ENCODE data around the gene CNR1.
"Not testable (repeated sequence)": the region's sequence is repeated elsewhere in the genome, so short reads cannot be mapped to it uniquely, and the experiment has no call there.

Gene CNR1

GRCh38 chr6:88165844-88166492 is at the start of gene CNR1:
Gene CNR1 (minus strand): TSS chr6:88166347. CDS start chr6:88145274, 21,073 bp downstream.
- peak in 1 of 2 donors; percentile 2 for DNase-seq (ENCODE audit: low read depth in 2 of 2)

GRCh38 chr6:88211446-88211845 is 45.3 kb upstream of the CNR1 start:
- DNase-seq (ENCODE audit: low read depth in 2 of 2): no peak

DNA sequence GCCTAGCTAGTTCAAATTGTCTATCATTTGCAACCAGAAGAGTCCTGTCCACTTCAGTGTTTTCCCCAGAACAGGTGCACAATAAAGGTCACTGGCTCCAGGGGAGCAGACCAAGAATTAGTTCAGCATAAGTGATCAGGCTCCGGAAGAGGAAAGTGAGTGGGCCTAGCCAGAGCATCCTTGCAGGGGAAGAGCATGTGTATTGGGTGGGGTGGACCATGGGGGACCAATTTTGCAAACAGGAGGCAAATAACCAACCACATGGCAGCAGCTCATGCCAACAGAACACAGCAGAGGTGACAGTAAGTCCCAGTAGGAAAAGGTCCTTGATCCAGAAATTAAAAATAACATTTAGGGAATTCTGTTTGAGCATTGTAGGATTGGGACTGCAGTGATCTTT is 43.2 kb upstream of the CNR1 start:
- DNase-seq (ENCODE audit: low read depth in 2 of 2): no peak

DNA sequence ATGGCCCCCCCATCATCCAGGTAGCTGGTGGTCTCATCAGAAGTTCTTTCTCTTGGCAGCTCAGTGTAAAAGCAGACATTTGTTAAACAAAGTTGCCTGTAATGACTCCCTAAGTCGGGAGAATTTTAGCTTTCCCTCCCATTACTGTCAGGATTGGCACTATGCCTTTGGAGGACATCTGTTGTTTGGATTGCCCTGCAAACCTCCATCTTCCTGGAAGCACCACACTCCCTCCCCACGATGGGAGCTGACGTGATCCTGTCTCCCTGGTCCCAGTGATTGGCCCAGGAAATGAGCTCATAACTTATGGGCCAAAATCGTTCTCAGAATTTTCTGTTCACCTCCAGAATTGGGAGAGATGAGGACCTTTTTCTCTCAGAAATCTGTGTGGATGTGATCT is 42.6 kb upstream of the CNR1 start:
- no peak for DNase-seq (ENCODE audit: low read depth in 2 of 2)

DNA sequence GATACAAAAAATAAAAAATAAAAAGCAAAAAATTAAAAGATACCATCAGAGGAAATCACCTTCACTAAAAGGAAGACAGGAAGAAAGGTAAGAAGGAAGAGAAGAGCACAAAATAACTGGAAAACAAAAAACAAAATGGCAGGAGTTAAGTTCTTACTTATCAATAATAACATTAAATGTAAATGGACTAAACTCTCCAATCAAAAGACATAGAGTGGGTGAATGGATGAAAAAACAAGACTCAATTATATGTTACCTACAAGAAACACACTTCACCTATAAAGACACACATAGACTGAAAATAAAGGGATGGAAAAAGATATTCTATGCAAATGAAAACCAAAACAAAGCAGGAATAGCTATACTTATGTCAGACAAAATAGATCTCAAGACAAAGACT is 35.6 kb upstream of the CNR1 start:
- not testable (repeated sequence) for DNase-seq (ENCODE audit: low read depth in 2 of 2)

DNA sequence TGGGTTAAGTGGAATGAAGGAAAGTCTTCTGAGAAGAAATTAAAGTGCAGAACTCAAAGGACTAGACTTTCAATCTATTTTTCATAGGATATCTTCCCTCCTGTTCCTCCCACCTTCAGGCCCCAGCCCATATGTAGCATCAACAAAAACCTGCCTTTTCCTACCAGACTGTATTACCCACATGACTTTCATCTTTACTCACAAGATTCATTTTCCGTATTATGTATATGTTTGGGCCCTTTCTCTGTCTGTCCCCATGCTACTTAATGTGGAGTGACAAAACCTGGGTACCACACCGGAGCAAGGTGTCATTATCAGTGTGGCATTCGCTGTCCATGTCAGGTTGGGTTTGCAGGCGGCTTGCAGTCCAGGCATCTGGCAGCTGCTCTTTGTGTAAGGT is 18.8 kb upstream of the CNR1 start:
- no peak for DNase-seq (ENCODE audit: low read depth in 2 of 2)

- DNase-seq (ENCODE audit: low read depth in 2 of 2): no peak
These were observed 17.3 kb upstream of the CNR1 start for GRCh38 chr6:88183471-88183870.

DNA sequence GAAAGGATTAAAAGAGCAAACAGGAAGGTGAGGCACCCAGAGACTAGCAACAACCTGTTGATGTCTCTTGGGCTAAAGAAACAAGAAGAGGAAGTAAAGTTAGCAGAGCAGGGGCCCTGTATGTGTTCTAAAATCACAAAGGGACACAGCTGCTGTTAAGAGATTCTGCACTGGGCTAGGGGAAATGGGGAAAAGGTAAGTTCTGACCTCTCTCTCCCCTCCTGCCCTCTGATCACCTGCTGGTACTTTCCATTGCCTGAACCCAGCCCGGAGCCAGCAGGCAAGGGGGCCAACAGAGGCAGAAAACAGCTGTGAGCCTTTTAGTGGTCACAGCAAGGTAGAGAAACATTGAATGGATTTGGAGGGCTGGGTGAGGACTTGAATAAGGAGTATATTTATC is 13.5 kb upstream of the CNR1 start:
- DNase-seq (ENCODE audit: low read depth in 2 of 2): no peak

DNA sequence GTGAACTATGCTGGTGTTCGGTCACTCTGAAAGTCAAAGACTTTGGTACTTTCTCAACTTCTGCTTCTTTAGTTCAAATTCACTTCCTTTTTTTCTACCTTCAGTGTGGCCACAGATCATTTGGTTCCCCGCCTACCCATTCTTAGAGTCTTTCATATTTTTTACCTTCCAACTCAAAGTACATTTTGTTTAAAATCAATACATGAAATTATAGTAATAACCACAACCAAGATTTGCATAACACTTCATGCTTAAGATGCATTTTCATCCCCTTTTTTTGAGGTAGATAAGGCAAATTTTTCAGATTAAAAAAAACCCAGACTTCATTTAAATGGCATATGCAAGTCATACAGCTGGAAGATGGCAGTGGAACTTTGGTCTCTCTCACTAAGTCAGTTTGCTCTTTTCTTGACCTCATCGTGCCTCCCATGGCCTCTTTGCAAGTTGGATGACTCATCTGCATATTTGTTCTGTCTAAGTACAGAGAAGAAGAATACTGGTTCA is 11.9 kb upstream of the CNR1 start:
- no peak for DNase-seq (ENCODE audit: low read depth in 2 of 2)

- no peak for DNase-seq (ENCODE audit: low read depth in 2 of 2)
These were observed 8.8 kb upstream of the CNR1 start for GRCh38 chr6:88174906-88175305.

DNA sequence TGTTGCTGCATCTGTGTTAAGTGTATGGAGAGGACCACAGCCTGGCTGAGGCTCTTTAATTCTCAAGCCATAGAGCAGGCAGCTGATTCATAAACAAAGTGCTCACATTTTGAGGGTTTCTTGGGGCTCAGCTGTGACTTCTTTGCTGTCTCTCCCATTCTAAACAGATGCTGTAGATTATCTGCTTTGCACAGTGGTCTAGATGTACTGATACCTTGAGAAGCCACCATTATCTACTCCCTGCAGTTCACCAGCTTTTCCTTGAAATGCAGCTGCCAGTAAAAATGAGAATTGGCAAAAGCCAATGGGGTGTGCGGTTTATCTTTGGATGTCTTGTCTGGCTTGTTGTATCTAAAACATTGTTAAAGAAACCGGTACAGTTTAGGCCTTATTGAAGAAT is 5.2 kb upstream of the CNR1 start:
- no peak for DNase-seq (ENCODE audit: low read depth in 2 of 2)

- no peak for DNase-seq (ENCODE audit: low read depth in 2 of 2)
These were observed 2.2 kb upstream of the CNR1 start for GRCh38 chr6:88168362-88168761.

- peak in 1 of 2 donors; percentile 1 for DNase-seq (ENCODE audit: low read depth in 2 of 2)
These were observed 1.3 kb upstream of the CNR1 start for GRCh38 chr6:88167352-88167937.

DNA sequence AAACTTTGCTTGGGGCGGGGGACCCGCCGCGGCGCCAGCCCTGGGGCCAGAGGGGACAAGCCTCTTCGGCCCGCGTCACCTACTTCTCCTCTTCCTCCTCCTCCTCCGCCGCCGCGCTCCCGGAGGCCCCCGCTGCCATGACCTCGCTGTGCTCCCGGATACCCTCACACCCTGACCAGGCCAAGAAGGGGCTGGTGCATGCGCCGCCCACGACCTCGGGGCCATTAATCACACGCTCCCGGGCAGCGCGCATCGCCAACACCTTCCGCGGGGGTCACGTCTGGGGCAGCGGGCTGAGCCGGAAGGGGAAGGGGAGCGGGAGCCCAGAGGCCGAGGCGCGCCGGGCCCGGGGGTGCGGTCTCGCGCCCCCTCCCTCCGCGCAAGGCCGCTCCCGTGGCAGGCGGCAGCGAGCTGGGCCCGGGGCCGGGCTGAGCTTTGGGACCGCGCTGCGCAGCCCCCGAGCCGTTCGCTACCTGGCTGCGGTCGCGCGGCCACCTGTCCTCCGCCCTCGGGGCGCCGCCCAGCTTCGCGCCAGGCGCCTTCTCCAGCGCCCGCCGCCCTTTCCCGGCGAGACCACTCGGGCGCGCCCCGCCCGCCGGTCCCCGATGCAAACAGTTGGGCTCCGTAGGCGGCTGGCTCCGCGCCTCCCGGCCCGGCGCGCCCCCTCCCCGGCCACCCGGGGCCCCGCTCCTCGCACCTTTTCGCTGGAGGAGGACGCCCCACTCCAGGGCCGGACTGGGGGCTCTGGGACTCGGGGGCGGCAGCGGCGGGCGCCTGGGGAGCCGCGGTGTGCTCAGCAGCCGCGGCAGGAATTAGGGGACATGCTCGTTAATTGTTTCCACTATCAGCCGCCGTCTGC is 575 bp upstream of the CNR1 start:
- DNase-seq (ENCODE audit: low read depth in 2 of 2): no peak

- DNase-seq (ENCODE audit: low read depth in 2 of 2): no peak
These were observed 882 bp downstream of the CNR1 start for GRCh38 chr6:88165087-88165843.

GRCh38 chr6:88164061-88164460 is 2.1 kb downstream of the CNR1 start:
- no peak for DNase-seq (ENCODE audit: low read depth in 2 of 2)

- DNase-seq (ENCODE audit: low read depth in 2 of 2): no peak
These were observed 2.5 kb downstream of the CNR1 start for GRCh38 chr6:88163616-88164015.

- no peak for DNase-seq (ENCODE audit: low read depth in 2 of 2)
These were observed 4.2 kb downstream of the CNR1 start for GRCh38 chr6:88161940-88162339.

- DNase-seq (ENCODE audit: low read depth in 2 of 2): no peak
These were observed 9.0 kb downstream of the CNR1 start for GRCh38 chr6:88157106-88157505.

GRCh38 chr6:88145298-88145963 is 20.7 kb downstream of the CNR1 start:
- no peak for DNase-seq (ENCODE audit: low read depth in 2 of 2)

GRCh38 chr6:88144637-88145297 is 21.4 kb downstream of the CNR1 start:
- no peak for DNase-seq (ENCODE audit: low read depth in 2 of 2)
